HG03457 (cell line): ENCODE results near the gene CRTC1.
"Not testable (repeated sequence)": the region's sequence is repeated elsewhere in the genome, so short reads cannot be mapped to it uniquely, and the experiment has no call there.

Source experiments
- ATAC-seq: cut with Tn5 transposase; IDR thresholded peaks from one replicate; pipeline ENCODE4 v1.9.1; 2021; ENCODE audit warnings: moderate number of reproducible peaks; ENCODE audit not compliant: unreplicated experiment

Gene CRTC1

DNA sequence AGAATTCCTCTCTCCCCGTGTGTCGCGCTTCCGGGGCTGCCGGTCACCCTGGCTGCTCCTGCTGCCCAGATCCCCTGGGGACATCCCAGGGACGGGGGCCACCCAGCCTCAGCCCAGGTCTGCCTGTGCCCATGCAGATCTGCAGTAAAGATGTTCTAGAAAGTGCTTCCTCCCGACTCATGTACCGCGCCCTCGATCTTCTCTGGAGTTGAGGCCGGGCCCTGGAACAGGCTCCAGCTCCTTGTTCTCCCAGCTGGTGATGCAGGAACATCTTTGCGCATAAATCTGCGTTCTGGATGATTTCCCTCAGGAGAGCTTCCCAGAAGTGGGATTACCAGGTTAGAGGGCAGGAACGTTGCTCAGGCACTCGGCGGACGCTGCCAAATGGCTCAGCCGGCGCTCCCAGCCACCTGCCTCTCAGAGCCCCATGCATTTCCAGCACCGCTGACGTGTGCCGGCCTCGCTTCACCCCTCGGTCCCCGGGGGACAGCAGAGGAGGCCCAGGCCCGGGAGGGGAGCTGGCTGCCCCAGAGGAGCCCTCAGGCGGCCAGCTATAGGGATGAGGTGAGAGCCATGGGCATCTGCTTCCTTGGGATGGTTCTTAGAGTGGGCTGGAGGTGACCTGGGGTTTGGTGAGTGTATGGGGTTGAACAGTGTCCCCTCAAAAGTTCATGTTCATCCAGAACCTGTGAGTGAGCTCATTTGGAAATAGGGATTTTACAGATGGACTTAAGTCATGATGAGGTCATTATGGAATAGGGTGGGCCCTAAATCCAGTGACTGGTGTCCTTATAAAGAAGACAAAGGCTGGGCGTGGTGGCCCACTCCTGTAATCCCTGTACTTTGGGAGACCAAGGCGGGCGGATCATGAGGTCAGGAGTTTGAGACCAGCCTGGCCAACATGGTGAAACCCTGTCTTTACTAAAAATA lies 42.6 kb downstream of the CRTC1 start:
- ATAC-seq, result no peak

DNA sequence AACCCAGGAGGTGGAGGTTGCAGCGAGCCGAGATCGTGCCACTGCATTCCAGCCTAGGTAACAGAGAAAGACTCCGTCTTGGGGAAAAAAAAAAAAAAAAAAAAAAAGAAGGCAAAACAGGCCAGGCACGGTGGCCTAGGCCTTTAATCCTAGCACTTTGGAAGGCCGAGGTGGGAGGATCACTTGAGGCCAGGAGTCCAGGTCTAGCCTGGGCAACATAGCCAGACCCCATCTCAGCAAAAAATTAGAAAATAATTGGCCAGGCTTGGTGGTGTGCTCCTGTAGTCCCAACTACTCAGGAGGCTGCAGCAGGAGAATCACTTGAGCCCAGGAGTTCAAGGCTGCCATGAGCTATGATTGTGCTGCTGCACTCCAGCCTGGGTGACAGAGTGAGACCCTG lies 43.4 kb downstream of the CRTC1 start:
- no peak for ATAC-seq

DNA sequence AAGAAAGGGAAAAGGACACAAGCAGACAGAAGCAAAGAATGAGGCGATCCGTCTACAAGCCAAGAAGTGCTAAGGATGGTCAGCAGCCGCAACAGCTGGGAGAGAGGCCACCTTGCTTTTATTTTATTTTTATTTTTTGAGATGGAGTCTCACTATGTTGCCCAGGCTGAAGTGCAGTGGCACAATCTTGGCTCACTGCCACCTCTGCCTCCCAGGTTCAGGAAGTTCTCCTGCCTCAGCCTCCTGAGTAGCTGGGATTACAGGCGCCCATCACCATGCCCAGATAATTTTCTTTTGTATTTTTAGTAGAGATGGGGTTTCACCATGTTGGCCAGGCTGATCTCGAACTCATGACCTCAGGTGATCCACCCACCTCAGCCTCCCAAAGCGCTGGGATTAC lies 44.1 kb downstream of the CRTC1 start:
- ATAC-seq, result not testable (repeated sequence)

DNA sequence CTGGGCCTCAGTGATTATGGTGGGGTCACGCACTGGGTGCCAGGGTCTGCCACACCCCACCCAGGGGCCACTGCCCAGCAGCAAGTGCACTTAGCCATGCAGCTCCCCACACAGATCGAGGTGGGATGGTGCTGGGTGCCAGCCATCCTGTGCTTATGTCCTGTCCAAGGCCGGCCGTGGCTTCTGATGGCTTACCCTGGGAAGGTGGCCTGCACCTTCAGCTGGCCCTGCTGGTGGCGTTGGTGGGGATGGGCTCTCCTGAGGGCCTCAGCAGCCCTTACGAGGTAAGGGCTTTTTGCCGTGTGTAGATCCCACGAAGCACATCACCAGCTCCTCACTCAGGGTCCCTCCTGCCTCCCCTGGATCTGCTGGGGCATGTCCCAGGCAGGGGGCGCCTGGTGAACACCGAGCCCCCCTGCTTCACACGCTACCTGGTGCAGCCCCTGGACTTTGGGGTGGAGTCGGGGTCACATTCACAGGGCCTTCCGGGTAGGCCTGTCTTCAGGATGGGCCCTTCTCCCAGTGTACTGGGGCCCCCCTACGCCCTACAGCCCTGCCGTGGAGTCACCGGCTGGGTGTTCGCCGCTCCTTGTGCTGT lies 46.6 kb downstream of the CRTC1 start:
- no peak for ATAC-seq

DNA sequence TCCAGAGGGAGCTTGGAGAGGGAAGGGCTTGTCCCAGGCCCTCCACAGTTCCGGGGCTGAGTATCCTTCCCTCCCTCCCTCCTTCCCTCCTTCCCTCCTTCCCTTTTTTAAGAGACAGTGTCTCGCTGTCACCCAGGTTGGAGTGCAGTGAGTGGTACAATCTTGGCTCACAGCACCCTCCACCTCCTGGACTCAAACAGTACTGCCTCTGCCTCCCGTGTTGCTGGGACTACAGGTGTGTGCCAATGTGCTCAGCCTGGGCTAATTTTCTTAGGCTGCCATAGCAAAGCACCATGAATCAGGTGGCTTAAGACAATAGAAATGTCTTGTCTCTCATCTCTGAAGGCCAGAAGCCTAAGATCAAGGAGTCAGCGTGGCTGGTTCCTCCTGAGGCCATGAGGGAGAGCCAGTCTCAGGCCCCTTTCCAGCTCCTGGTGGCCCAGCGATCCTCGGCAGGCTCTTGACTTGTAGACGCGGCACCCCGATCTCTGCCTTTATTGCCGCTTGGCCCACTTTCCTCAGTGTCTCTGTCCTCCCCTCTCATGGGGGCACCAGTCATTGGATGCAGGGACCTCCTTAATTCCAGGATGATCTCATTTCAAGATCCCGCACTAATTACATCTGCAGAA lies 47.5 kb downstream of the CRTC1 start:
- no peak for ATAC-seq

DNA sequence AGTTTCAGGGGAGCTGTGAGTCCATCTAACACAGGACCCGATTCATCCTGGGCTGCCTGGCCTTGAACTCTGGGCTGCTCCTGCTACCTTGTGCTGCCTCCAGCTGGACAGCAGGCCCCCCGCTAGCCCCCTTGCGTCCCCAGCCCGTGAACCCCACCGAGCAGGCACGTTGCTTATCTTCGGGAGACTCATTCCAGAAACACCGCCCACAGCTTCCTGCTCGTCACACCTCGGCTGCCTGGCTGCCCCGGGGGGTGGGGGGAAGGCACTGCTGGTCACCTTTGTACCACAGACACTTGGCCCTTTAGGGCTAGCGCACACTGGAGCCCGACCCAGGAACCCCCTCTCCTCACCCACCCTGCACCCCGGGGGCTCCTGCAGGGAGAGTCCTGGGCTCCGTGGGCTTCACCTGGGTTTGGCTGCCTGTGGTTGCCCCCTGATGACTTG lies 48.1 kb downstream of the CRTC1 start:
- no peak for ATAC-seq

DNA sequence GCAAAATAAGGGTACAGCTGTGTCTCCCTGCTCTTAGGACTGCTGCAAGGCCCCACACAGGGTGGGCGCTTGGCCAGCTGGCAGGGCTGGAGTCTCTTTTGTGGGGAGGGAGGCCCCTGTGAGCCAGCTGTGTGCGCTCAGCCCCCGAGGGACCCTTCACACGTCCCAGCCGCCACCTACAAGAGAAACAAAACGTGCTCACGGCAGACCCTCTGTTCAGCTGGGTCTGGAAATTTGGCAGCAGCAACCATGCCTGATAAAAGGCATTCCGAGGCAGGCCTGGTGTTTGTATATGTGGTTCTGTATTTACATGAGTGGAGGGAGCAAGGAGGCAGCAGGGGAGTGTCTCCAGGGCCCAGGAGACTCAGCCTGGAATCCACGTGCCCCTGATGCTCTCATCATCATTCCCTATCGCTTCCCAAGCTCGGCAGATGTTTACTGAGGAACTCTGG lies 49.7 kb downstream of the CRTC1 start:
- no peak for ATAC-seq

DNA sequence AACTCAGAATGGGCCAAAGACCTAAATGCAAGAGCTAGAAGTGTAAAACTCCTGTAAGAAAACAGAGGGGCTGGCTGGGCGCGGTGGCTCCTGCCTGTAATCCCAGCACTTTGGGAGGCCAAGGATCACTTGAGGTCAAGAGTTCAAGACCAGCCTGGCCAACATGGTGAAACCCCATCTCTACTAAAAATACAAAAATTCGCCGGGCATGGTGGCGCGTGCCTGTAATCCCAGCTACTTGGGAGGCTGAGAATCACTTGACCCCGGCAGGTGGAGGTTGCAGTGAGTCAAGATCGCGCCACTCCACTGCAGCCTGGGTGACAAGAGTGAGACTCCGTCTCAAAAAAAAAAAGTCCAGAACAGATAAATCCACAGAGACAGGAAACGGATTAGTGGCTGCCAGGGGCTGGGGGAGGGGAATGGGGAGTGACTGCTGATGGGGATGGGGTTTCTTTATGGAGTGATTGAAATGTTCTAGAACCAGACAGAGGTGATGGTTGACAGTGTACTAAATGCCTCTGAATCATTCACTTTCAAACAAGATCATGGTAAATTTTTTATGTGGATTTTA lies 50.4 kb downstream of the CRTC1 start:
- not testable (repeated sequence) for ATAC-seq

DNA sequence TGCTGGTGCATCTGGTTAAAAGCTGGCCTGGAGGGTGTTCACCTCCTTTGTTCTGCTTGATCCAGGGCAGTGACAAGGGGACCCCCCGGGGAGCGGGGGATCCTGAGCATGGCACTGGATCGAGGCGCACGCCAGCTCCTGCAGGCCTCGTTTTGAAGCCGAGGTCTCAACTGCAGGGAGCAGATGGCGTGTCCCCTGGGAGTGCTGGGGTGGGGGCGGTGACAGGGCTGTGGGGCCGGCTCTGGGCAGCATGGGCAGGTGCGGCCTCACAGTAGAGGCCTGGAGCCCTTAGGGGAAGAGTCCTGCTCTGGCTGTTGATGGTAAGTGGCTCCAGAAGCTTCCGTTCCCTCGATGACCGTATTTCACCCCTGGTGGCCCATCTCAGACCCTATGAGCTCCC lies 51.8 kb downstream of the CRTC1 start:
- no peak for ATAC-seq

DNA sequence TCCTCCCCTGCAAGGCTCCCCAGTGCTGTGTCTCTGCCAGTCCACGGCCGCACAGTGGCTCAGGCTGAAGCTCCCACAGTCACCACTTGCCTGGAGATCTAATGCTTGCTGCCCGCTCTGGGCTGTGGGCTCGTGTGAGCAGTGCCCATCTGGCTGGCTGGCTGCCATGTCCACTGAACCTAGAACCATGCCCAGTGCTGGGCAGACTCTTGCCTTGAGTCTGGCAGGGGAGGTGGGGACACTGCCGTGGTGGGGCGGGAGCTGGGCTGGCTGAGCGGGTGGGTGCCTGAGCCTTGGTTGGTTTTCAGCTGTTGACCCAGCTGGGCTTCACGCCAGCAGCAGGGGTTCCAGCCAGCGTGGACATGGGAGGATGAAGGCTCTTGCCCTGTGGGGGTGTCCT lies 52.3 kb downstream of the CRTC1 start:
- ATAC-seq, result no peak

DNA sequence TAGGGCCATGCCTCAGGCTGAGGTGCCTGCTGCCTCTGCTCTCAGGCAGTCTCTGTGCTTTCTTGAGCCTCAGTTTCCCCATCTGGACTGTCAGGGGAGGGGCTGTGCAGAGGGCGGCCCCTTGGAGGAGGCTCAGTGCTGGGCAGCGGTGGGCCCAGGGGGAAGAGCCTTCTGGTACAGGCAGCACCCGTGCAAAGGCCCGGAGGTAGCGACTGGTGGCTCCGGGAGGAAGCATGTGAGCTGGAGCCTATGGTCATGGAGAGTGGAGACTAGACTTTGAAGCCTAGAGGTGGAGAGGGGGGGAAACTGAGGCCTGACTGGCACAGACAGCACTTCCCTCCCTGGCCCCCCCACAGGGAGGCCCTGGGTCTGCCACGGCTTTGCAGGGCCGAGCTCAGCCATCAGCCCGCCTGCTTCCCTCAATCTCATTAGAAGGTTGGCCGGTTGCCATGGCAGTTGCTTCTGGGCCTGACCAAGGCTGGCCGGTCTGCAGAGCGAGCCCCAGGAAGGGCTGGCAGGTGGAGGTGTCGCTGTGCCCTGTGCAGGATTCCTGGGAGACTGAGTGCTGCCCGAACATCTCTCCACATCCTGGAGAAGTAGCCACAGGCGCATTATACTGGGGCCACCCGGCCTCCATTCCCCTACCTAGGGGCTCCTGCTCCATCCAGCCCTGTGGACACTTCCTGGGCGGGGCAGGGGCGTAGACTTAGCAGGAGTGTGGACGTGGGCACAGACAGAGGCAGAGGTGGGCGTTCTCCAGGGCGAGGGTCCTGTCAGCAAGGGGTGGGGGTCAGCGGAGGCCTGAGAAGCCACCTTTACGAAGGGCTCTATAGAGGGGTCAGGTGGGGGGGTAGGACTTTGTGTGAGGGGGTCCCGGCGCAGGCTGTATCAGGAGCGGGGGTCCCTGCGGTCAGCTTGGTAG lies 53.2 kb downstream of the CRTC1 start:
- no peak for ATAC-seq

DNA sequence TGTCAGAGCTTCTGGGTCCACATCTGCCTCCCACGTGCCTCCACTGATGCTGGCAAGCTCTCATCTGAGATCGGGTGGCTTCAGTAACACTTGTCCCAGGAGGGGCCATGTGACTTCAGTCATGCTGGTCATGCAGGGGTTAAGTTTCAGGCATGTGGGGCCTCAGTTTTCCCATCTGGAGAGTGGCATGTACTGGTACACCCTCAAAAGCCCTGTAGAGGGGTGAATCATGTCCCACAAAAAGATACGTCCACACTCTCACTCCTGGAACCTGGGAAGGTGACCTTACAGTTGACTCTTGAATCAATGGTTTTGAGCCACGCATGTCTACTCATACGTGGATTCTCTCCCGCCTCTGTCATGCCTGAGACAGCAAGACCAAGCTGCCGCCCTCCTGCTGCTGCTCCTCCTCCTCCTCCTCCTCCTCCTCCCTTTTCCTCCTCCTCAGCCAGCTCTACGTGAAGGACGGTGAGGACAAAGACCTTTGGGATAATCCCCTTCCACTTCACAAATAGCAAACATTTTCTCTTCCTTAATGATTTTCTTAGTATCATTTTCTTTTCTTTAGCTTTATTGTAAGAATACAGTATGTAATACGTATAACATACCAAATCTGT lies 54.0 kb downstream of the CRTC1 start:
- no peak for ATAC-seq

DNA sequence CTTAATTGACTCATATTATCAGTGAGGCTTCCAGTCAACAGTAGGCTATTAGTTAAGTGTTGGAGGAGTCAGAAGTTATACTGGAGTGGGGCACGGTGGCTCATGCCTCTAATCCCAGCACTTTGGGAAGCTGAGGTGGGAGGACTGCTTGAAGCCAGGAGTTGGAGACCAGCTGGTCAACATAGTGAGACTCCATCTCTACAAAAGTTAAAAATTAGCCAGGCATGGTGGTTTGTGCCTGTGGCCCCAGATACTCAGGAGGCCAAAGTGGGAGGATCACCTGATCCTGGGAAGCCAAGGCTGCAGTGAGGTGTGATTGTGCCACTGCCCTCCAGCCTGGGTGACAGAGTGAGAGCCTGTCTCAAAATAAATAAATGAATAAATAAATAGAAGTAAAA lies 54.5 kb downstream of the CRTC1 start:
- no peak for ATAC-seq

DNA sequence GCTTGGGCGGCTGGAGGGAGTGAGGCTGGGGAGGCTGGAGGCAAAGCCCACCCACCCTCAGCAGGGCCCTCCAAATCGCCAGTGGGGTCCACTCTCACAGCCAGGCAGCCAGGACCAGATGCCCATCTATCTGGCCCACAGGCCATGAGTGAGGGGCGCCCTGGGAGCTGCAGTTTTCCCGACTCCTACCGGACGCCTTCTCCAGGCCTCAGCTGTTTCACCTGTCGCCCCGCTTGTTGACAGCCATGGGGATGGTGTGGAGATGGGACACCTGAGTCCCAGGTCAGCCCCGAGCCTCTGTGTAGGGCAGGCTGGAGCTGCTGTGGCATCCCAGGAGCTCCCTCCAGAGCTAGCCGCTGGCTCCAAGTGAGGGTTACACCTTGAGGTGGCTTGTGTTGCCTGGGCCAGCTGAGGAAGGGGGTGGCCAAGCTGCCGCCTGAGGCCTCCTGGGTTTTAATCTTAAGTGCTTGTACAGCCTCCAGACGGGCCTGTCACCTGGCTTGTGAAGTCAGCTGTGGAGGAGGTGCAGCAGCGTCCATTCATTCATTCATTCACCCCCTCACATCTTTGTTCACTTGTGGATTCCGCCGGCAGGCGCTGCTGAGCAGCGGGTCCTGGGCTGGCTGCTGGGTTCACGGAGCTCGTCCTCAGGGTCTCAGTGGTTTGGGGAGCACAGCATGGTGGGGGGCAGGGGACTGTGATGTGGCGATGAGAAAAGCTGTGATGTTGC lies 55.6 kb downstream of the CRTC1 start:
- no peak for ATAC-seq

DNA sequence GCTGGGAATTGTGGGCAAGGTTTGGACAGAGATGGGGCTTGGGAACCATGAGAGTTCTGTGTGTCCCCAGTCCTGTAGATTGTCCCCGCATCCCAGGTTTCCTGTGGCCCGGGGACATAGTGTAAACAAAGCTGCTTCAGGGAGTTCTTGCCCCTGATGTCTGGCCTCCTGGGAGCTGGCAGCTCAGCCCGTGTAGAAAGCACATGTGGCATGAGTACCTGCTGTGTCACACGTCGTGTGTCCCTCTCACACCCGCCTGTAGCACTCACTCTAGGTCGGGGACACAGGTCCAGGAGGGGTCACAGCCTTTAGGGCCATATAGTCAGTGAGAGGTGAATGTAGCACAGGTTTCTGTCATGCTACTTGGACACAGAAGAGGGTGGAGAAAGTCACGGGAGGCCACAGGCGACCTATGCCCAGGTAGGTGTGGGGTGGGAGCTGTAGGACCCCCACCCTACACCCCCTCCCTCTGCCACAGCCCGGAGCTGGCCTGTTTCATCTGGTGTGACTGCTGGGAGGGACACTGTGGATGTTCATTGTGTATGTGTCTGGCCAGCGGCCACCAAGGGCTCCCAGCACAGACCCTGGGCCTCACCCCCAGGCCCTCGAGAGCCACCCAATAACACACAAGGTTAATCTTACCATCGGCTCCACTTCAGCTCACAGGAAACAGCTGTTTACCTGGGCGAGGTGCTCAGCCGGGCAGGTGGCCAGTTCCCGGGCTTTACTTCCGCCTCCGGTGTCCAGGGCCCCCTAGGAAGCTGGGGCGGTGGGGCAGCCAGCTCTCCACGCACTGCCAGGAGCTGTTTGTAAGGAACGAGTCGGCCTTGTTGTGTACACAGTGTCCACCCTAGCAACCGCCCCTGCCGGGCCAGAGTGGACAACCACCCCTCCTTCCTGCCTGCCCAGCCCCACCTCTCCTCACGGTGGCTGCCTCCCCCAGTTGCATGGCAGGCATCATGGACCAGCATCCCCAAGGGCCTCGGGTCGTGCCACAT lies 57.9 kb downstream of the CRTC1 start:
- no peak for ATAC-seq

DNA sequence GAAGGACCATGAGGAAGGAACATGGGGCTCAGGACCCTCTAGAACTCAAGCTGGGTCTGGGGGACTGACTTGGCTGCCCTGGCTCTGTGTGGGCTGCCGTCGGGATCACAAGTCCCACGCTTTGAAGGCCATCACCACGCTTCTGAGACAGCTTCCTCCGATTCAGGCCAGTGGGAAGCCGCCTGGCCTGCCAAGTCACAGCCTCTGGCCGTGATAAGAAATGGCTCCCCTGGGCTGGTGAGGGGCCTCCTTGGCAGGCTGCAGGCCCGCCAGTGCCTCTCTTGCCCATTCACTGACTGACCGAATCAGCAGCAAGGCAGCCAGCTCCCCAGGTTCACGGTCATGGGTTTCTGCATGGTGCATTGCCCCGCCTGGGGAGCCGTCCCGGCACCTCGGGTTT lies 58.8 kb downstream of the CRTC1 start:
- ATAC-seq, result no peak

DNA sequence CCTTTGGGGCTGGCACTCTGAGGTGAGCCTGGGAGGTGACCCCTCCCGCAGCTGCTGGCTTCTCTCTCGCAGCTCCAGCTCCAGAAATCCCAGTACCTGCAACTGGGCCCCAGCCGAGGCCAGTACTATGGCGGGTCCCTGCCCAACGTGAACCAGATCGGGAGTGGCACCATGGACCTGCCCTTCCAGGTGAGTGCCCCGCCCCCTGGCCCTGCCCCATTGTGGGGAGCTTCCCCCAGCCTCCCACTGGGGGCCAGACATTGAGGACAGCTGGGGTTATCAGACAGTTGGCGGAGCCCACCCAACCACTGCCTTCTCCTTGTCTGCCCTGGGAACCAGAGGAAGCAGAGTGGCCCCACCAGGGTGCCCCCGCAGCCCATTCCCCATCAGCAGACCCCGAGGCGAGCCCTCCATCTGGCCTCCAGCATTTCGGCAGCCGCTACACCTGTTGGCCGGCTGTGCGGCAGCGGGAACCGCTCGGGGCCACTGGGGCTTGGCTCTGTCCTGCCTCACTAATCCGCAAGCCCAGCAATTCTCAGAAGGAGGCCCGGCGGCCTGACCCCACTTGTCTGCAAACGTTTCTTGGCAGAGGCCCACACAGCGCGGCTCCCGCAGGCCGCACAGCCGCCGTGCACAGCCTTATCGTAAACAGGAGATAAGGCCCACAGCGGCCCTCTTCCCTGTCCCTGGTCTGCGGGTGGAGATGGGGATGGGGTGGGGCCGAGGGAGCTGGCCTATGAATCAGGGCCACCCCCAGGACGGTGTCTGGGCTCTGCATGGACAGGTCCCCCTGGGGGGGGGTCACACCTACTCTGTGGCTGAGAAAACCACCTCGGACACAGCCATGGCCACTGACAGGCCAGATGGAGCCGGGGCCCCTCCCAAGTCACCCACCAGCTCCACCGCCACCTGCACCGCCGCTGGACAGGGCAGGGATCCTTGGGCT lies 59.6 kb downstream of the CRTC1 start:
- no peak for ATAC-seq
